ENCODE measurements around the gene EFCC1. TPM values are rescaled to one million over a fixed set of nuclear protein-coding genes. Genes with fewer than 3 reads are reported as not detected.
"Not testable (repeated sequence)": the region's sequence is repeated elsewhere in the genome, so short reads cannot be mapped to it uniquely, and the experiment has no call there.

EFCC1 gene
- total RNA-seq, 1 donor from 2014 or later = 0.67 TPM

DNA sequence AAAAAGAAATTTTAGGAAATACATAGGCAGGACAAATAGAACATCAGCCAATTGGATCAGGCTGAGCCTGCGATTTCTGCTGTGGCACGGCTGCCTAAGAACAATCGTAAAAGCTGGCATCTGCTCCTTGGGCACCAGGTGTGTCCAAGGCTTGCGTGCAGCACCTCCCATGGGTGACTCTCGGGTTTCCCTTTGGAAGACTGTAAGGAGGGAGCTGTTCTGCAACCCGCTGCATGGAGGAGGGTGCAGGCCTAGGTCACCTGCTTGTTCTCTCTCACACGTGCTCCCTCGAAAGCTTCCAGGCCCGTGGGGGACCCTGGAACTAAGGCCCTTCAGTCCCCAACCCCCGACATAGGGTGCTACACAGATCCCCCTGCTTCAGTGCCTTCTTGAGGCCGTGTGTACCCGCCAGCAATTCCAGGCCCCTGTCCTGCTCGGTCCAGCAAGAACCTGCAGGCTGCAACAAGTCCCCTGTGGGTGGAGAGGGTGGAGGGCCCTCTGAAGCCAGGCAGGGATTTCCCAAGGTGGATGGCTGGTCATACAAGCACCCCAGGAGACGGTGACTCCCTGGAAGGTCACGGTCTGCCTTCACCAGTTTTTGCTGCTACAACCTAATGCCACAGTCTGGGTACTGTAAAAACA, 62.9 kb downstream of the EFCC1 start:
- Mint-ChIP-seq H3K36me3 (no peaks in the 10 kb centered on the region), H3K27ac (no peak overlapping the region), H3K4me1 (no peaks in the 10 kb centered on the region), H3K4me3 (no peak overlapping the region), H3K9me3 (no peaks in the 10 kb centered on the region), H3K27me3 (ENCODE audit: low read depth) (no peaks in the 10 kb centered on the region)
- DNase-seq (ENCODE audit: low spot score in 2 of 2, unreplicated experiment in 2 of 2) = no peak
- TF ChIP-seq, protein P1, sequence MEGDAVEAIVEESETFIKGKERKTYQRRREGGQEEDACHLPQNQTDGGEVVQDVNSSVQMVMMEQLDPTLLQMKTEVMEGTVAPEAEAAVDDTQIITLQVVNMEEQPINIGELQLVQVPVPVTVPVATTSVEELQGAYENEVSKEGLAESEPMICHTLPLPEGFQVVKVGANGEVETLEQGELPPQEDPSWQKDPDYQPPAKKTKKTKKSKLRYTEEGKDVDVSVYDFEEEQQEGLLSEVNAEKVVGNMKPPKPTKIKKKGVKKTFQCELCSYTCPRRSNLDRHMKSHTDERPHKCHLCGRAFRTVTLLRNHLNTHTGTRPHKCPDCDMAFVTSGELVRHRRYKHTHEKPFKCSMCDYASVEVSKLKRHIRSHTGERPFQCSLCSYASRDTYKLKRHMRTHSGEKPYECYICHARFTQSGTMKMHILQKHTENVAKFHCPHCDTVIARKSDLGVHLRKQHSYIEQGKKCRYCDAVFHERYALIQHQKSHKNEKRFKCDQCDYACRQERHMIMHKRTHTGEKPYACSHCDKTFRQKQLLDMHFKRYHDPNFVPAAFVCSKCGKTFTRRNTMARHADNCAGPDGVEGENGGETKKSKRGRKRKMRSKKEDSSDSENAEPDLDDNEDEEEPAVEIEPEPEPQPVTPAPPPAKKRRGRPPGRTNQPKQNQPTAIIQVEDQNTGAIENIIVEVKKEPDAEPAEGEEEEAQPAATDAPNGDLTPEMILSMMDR (IDR thresholded peaks at IDR 0.05; ENCODE audit: unreplicated experiment) = no peak

DNA sequence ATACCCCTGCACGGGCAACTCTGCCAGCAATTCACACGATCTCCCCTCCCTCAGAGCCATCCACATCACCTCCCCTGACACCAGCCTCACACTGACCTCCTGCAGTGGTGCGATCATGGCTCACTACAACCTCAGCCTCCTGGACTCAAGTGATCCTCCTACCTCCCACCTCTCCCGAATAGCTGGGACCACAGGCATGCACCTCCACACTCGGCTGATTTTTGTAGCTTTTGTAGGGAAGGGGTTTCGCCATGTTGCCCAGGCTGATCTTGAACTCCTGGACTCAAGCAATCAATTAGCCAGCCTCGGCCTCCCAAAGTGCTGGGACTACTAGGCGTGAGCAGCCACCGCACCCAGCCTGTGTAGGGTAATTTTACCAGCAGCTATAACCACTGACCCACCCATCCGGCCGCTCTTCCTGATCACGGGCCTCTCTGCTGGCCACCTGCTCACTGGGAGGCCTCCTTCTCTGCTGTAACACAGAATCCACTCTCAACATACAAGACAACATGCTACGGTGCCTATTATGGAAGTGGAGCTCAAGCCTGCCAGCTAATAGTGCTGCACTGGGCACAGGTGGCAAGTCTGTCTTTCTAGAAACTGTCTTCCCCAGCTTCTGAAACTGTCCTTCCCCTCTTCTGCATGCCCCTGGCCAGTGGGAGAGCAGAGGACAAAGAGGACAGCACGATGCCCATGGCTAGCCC, 64.1 kb downstream of the EFCC1 start:
- no peak overlapping the region for H3K27ac Mint-ChIP-seq
- no peaks in the 10 kb centered on the region for H3K4me1 Mint-ChIP-seq
- no peaks in the 10 kb centered on the region for H3K36me3 Mint-ChIP-seq
- H3K27me3 Mint-ChIP-seq (ENCODE audit: low read depth) = peaks cover 4% of the 10 kb centered on the region
- H3K4me3 Mint-ChIP-seq = no peak overlapping the region
- no peaks in the 10 kb centered on the region for H3K9me3 Mint-ChIP-seq
- TF ChIP-seq, protein P1 (IDR thresholded peaks at IDR 0.05; ENCODE audit: unreplicated experiment) = no peak
- no peak for DNase-seq (ENCODE audit: low spot score in 2 of 2, unreplicated experiment in 2 of 2)

DNA sequence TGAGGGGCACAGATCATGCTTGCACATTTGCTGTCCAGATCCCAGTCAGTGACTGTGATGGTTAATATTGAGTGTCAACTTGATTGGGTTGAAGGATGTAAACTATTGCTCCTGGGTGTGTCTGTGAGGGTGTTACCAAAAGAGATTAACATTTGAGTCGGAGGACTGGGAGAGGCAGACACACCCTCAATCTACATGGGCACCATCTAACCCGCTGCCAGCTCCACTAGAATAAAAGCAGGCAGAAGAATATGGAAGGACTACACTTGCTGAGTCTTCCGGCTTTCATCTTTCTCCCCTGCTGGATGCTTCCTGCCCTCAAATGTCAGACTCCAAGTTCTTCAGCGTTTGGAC, 64.6 kb downstream of the EFCC1 start:
- Mint-ChIP-seq H3K27me3 (ENCODE audit: low read depth) (peaks cover 9% of the 10 kb centered on the region), H3K27ac (no peak overlapping the region), H3K4me3 (no peak overlapping the region), H3K36me3 (no peaks in the 10 kb centered on the region), H3K9me3 (no peaks in the 10 kb centered on the region), H3K4me1 (no peaks in the 10 kb centered on the region)
- no peak for DNase-seq (ENCODE audit: low spot score in 2 of 2, unreplicated experiment in 2 of 2)
- TF ChIP-seq, protein P1 (IDR thresholded peaks at IDR 0.05; ENCODE audit: unreplicated experiment) = no peak

DNA sequence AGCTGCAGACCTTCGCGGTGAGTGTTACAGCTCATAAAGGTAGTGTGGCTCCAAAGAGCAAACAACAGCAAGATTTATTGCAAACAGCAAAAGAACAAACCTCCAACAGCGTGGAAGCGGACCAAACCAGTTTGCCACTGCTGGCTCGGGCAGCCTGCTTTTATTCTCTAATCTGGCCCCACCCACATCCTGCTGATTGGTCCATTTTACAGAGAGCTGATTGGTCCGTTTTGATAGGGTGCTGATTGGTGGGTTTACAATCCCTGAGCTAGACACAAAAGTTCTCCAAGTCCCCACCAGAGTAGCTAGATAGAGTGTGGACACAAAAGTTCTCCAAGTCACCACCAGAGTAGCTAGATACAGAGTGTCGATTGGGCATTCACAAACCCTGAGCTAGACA, 66.6 kb downstream of the EFCC1 start:
- not testable (repeated sequence) for H3K27ac Mint-ChIP-seq; H3K36me3 Mint-ChIP-seq; H3K9me3 Mint-ChIP-seq; H3K4me3 Mint-ChIP-seq; H3K4me1 Mint-ChIP-seq; DNase-seq (ENCODE audit: low spot score in 2 of 2, unreplicated experiment in 2 of 2)
- H3K27me3 Mint-ChIP-seq (ENCODE audit: low read depth) = peaks cover 12% of the 10 kb centered on the region

DNA sequence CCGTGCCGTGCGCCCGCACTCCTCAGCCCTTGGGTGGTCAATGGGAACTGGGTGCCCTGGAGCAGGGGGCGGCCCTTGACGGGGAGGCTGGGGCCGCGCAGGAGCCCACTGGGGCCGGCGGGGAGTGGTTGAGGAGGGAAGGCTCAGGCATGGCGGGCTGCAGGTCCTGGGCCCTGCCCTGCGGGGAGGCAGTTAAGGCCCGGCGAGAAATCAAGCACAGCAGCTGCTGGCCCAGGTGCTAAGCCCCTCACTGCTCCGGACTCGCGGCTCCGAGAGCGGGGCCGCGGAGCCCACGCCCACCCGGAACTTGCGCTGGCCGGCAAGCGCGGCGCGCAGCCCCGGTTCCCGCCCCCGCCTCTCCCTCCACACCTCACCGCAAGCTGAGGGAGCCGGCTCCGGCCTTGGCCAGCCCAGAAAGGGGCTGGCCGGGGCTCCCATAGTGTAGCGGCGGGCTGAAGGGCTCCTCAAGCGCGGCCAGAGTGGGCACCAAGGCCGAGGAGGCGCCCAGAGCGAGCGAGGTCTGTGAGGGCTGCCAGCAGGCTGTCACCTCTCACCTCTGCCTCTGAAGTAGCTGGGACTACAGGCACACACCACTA, 67.3 kb downstream of the EFCC1 start:
- TF ChIP-seq, protein P1 (IDR thresholded peaks at IDR 0.05; ENCODE audit: unreplicated experiment) = no peak
- Mint-ChIP-seq H3K27ac (no peak overlapping the region), H3K9me3 (no peaks in the 10 kb centered on the region), H3K27me3 (ENCODE audit: low read depth) (peaks cover 12% of the 10 kb centered on the region), H3K4me1 (no peaks in the 10 kb centered on the region), H3K4me3 (no peak overlapping the region), H3K36me3 (no peaks in the 10 kb centered on the region)
- DNase-seq (ENCODE audit: low spot score in 2 of 2, unreplicated experiment in 2 of 2) = no peak

DNA sequence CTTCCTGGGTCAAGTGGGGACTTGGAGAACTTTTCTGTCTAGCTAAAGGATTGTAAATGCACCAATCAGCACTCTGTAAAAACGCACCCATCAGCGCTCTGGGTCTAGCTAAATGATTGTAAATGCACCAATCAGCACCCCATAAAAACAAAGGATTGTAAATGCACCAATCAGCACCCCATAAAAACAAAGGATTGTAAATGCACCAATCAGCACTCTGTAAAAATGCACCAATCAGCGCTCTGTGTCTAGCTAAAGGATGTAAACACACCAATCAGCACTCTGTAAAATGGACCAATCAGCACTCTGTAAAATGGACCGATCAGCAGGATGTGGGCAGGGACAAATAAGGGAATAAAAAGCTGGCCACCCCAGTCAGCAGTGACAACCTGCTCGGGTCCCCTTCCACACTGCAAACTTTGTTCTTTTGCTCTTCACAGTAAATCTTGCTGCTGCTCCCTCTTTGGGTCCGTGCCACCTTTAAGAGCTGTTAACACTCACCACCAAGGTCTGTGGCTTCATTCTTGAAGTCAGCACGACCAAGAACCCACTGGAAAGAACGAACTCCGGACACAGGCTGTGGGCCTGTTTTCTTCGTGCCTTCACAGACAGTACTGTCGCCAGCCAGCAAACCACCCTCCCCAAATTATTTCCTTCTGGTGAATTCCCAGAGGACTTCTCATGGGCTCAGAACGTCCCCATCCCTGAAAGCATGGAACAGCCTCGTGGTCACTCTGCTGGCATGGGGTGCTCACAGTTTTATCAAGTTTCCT, 68.4 kb downstream of the EFCC1 start:
- not testable (repeated sequence) for H3K4me3 Mint-ChIP-seq; H3K36me3 Mint-ChIP-seq; DNase-seq (ENCODE audit: low spot score in 2 of 2, unreplicated experiment in 2 of 2); H3K4me1 Mint-ChIP-seq; H3K27ac Mint-ChIP-seq; H3K9me3 Mint-ChIP-seq
- peaks cover 12% of the 10 kb centered on the region for H3K27me3 Mint-ChIP-seq (ENCODE audit: low read depth)
